AG10803 (cell line): ENCODE data around the gene SDC4.

ENCODE experiments used
- DNase-seq: peaks from one replicate; pipeline ENCODE4 v3.0.0; 2010; ENCODE audit warnings: low read depth
- H3K4me3 ChIP-seq: 2 replicates; pipeline ENCODE4 v1.5.1; 2011; ENCODE audit warnings: mild to moderate bottlenecking, low read length, control low read depth
- TF ChIP-seq, protein P1 (sequence below): conservative IDR thresholded peaks from 2 replicates; pipeline ENCODE4 v1.5.1; 2011; ENCODE audit warnings: mild to moderate bottlenecking, low read length, control low read depth, inconsistent platforms

SDC4 gene

DNA sequence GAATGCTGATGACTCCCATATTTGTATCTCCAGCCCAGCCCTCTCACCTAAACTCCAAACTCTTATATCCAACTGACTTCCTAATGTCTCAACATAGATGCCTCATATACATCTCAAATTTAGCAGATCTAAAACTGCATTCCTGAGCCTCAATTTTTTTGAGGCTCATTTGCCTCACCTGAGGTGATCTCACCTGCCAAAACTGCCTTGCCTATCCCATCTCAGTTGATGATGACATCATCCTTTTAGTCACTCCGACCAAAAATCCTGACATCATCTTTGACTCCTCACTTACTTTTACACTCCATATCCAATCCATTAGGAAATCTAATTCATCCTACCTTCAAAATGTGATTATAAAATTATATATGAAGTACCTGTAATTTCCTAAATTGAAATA, 68.2 kb downstream of the SDC4 start:
- H3K4me3 ChIP-seq, result no peak overlapping the region
- DNase-seq, result no peak
- TF ChIP-seq, protein P1, sequence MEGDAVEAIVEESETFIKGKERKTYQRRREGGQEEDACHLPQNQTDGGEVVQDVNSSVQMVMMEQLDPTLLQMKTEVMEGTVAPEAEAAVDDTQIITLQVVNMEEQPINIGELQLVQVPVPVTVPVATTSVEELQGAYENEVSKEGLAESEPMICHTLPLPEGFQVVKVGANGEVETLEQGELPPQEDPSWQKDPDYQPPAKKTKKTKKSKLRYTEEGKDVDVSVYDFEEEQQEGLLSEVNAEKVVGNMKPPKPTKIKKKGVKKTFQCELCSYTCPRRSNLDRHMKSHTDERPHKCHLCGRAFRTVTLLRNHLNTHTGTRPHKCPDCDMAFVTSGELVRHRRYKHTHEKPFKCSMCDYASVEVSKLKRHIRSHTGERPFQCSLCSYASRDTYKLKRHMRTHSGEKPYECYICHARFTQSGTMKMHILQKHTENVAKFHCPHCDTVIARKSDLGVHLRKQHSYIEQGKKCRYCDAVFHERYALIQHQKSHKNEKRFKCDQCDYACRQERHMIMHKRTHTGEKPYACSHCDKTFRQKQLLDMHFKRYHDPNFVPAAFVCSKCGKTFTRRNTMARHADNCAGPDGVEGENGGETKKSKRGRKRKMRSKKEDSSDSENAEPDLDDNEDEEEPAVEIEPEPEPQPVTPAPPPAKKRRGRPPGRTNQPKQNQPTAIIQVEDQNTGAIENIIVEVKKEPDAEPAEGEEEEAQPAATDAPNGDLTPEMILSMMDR, result no peak

DNA sequence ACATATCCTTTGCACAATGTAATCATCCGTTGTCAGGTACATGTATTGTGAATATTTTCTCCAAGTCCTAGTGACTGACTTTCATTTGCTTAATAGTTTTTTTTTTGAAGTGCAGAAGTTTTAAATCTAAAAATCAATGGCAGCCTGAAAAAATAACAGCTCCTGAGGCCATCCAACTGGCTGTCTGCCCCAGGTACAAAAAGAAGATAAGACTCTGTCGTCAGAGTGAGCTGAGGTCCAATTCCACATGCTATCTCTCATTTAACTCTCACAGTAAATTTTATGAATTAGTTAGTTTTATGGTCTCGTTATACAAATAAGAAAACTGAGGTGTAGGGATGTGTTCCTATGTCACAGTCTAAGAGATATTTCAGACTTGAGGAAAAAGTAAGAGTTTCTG, 72.9 kb downstream of the SDC4 start:
- no peak overlapping the region for H3K4me3 ChIP-seq
- TF ChIP-seq, protein P1, result no peak
- DNase-seq, result no peak
